Activated T-cell treated with anti-CD3 and anti-CD28 coated beads for 4 hours (primary cell): Measurements from ENCODE around the gene NLRP12.
A peak's percentile ranks its signal among the peaks of the same experiment; 100 is the strongest.
"Not testable (repeated sequence)": the region's sequence is repeated elsewhere in the genome, so short reads cannot be mapped to it uniquely, and the experiment has no call there.

Source experiments
- DNase-seq: peaks from one replicate; pipeline ENCODE4 v3.0.0-alpha.2; 2020

Gene NLRP12

GRCh38 chr19:53824134-53824611, at the start of gene NLRP12:
TSS of gene NLRP12 (minus strand) at chr19:53824314. CDS start at chr19:53824174, 140 bp downstream.
- no peak for DNase-seq

DNA sequence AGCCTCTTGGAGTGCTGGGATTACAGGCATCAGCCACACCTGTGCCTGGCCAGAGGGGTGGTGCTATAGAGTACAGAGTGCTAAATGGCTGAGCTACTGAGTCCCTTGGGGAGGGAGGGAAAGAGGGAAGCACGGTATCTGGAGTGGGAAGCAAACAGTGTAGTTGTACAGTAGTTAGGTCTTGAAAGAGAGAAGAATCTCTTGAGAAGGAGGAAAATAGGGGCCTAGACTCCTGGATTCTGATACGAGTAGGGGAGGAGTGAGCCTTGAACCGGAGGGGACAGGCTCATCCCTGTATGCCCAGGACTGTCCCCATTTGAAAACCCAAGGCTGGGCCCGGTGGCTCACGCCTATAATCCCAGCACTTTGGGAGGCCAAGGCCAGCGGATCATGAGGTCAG, 48.6 kb upstream of the NLRP12 start:
- no peak for DNase-seq

DNA sequence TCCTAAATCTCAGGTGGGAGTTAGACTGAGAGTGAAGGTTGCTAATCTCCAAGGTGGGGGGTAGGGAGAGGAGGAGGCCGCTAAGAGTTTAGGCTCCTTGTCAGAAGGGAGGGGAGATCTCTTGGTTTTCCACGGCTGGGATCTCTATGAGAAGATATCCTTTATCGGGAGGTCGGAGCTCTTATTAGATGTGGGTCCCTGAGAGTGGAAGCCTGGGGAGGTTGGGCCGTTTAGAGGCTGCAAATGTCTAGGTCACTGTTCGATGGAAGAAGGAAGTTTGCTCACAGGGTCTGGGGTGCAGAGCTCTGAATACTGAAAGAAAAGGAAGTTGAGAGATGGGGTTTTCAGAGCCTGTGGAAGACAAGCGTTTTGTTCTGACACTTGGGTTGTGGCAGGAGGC, 47.3 kb upstream of the NLRP12 start:
- no peak for DNase-seq

GRCh38 chr19:53870485-53870844, 46.4 kb upstream of the NLRP12 start:
- no peak for DNase-seq

DNA sequence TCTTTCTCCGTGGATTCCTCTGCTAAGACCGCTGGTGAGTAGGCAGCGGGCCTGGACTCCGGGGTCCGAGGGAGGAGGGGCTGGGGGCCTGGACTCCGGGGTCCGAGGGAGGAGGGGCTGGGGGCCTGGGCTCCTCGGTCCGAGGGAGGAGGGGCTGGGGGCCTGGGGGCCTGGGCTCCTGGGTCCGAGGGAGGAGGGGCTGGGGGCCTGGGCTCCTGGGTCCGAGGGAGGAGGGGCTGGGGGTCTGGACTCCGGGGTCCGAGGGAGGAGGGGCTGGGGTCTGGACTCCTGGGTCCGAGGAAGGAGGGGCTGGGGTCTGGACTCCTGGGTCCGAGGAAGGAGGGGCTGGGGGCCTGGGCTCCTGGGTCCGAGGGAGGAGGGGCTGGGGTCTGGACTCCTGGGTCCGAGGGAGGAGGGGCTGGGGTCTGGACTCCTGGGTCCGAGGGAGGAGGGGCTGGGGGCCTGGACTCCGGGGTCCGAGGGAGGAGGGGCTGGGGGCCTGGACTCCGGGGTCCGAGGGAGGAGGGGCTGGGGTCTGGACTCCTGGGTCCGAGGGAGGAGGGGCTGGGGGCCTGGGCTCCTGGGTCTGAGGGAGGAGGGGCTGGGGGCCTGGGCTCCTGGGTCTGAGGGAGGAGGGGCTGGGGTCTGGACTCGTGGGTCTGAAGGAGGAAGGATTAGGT, 45.8 kb upstream of the NLRP12 start:
- DNase-seq = not testable (repeated sequence)

GRCh38 chr19:53868892-53869804, 45.0 kb upstream of the NLRP12 start:
- DNase-seq = peak; percentile 77

DNA sequence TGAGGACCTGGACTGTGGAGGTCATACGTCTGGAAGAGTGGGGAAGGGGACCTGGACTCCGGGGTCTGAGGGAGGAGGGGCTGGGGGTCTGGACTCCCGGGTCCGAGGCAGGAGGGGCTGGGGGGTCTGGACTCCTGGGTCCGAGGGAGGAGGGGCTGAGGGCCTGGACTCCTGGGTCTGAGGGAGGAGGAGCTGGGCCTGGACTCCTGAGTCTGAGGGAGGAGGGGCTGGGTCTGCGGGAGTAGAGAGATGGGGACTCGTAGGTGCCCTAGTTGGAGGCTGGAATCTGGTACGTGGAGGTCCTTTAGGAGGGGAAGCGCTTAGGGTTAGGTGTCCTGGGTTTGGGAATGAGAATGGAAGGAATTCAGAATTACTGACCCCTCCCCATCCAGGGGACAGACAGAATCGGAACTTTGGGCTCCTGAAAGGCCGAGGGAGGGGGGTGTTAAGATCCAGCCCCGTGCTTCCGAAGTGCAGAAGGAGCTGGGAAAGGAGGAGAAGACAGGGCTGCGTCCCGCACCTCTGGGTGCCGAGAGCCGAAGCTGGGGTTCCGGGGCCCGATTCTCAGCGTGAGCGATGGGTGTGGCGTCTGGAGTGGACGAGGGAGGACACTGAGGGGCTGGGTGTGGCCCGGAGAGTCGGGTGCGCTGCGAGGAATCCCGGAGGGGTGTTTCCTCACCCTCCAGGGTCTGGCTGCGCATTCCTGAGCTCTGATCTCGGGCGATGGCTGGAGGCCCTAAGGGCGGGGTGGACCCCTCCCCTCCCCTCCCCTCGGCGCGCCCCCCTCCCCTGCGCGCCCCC, 44.2 kb upstream of the NLRP12 start:
- no peak for DNase-seq

DNA sequence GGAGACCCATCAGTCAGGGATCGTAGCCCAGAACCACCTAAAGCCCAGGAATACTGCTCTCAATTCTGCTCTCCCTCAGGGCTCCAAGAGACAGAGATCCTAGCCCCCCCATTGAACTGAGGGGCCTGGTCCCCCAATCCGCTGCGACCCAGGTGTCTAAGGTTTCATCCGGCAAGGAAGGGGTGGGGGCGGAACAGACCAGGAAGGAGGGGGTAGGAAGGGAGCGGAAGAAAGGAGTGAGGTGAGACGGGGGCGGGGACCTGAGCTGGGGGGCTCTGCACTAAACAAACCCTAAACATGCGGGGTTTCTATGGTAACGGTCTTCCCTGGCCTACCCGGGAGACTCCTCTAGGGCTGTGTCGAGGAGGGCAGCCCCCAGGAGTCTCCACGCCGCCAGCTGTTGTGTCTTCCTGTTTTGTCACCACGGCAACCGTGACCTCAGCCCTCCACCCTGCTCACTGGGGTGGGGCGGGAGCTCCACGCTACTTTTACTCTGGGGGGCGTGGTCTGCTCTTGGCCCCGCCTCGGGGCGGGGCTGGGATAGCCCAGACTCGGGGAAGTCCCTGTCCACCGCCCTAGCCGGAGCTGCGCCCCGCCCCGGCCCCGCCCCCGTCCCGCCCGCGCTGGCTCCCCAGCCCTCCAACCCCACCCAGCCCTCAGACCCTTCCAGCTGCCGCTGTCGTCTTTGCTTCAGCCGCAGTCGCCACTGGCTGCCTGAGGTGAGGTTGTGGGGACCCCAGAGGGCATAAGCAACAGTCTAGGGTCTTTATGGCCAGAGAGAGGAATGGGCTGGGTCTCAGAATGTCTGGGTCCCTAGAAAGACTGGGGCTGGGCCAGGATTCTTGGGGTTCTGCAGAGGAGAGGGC, 43.3 kb upstream of the NLRP12 start, which contains the start of gene MYADM:
Gene MYADM (plus strand): TSS at position 659 of the 866 bp plus-strand sequence. CDS start 5,647 bp downstream, outside the sequence.
- peak; percentile 99 for DNase-seq

DNA sequence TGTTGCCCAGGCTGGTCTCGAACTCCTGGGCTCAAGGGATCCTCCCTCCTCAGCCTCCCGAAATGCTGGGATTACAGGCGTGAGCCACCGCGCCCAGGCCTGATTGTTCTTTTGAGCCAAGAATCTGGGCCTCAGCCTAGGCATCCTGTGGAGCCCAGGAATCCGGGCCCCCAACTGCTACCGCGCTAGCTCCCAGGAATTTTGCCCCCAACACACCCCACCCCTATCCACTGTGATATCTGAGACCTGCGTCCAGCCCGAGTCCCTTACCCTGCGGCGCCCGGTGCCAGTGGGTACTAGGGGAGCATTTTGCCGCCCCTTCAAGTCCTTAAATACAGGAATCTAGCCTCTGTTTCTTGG, 42.7 kb upstream of the NLRP12 start:
- no peak for DNase-seq

DNA sequence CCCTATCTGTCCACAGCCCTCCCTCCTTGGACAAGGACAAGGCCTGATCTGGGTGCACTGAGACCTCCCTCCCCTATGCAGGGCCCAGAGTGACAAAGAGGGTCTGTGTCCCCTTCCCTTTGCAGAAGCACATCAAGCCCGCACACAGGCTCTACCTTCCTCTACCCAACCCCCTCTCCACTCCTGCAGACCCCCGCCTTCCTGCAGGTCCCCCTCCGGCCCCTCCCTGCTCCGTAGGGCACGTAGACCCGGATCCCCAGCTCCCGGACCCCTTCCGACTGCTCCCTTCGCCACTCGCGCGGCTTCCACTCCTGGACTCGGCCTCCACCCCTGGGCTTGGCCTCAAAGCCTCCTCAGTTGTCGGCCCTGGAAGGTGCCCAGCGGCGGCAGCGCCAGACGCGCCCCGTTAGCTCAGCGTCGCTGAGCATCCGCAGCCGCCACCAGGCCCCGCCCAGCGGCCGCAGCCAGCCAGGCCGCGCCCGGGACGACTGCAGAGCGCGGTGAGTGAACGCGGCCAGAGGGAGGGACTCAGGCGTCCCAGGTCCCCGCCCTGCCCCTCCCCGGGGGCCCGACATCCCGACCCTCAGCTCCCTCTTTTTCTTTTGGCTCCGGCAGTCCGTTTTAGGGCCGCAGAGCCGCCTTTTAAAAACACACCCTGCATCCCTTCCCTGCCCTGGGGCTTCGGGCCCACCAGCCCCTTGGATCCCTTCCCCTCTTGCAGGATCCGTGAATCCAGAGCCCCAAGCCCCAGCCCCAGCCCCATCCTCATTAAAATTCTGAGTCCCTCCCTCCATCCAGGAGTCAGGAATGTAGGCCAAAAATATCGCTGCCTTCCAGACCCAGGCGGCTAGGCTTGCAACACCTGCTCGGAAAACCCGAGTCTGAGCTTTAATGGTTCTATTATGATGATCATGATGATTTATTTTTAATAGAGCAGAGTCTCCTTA, 42.1 kb upstream of the NLRP12 start:
- DNase-seq = no peak

- DNase-seq = no peak
Measured at GRCh38 chr19:53865523-53865917, 41.4 kb upstream of the NLRP12 start.

DNA sequence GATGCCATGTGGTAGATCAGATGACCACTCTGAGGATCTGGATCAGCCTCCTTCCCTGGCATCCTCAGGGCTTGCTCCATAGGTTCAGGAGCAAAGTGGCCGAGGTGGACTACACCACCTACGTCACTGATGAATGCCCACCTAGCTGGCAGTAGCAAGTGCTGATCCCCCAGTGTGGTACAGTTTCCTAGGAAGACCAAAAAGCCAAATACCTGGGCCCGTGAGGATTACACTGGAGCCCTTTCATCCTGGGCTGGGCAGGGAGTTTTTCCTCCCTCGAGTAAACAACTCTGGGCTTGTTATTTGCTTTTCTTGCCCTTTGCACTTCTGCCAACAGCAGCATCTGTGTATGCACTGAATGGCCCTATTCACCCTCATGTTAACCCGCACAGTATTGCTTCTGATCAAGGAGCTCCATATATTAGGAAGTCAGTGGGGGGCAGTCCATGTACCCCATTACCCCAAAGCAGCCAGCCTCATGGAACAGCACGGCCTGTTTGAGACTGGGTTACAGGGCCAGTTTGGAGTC, 40.3 kb upstream of the NLRP12 start:
- DNase-seq = no peak

- DNase-seq = no peak
Measured at GRCh38 chr19:53853707-53854106, 29.6 kb upstream of the NLRP12 start.

GRCh38 chr19:53849237-53849676, 25.1 kb upstream of the NLRP12 start:
- no peak for DNase-seq

GRCh38 chr19:53847555-53847954, 23.4 kb upstream of the NLRP12 start:
- DNase-seq = no peak

- DNase-seq = no peak
Measured at GRCh38 chr19:53844849-53845246, 20.7 kb upstream of the NLRP12 start.

GRCh38 chr19:53840914-53841313, 16.8 kb upstream of the NLRP12 start:
- DNase-seq = not testable (repeated sequence)

- DNase-seq = not testable (repeated sequence)
Measured at GRCh38 chr19:53840241-53840640, 16.1 kb upstream of the NLRP12 start.

DNA sequence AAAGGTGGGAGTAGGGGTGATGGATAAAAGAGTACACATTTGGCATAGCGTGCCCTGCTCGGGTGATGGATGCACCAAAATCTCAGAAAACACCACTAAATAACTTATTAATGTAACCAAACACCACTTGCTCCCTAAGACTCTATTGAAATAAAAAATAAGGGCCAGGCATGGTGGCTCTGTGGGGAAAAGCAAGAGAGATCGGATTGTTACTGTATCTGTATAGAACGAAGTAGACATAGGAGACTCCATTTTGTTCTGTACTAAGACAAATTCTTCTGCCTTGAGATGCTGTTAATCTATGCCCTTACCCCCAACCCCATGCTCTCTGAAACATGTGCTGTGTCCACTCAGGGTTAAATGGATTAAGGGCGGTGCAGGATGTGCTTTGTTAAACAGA, 14.3 kb upstream of the NLRP12 start:
- DNase-seq = not testable (repeated sequence)

DNA sequence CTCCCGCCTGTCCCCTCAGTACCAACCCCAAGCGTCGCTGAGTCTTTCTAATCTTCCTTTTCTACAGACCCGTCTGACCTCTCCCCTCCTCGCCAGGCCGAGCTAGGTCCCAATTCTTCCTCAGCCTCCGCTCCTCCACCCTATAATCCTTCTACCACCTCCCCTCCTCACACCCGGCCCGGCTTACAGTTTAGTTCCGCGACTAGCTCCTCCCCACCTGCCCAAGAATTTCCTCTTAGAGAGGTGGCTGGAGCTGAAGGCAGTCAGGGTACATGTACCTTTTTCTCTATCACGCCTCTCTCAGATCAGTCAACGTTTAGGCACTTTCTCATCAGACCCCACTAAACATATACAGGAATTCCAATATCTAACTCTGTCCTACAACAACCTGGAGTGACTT, 8.7 kb upstream of the NLRP12 start:
- not testable (repeated sequence) for DNase-seq

- no peak for DNase-seq
Measured at GRCh38 chr19:53828531-53828930, 4.4 kb upstream of the NLRP12 start.
